ENCODE data around the gene UTS2R. TPM values are rescaled to one million over a fixed set of nuclear protein-coding genes. Genes with fewer than 3 reads are reported as not detected.

The UTS2R gene
- total RNA-seq, 2 experiments from 2014 or later = not detected

- H3K4me3 Mint-ChIP-seq = no peak overlapping the region
- no peaks in the 10 kb centered on the region for H3K4me1 Mint-ChIP-seq (ENCODE audit: low read depth)
- Histone ChIP-seq H3K27ac (ENCODE audit: low read depth in 1 of 2, low read length in 2 of 2) (no peak overlapping the region), H3K27me3 (ENCODE audit: control insufficient read depth in 1 of 2, insufficient read depth in 2 of 2, low read length in 2 of 2) (no peaks in the 10 kb centered on the region), H3K9me3 (ENCODE audit: control insufficient read depth in 1 of 2, insufficient read depth in 1 of 2, low read length in 2 of 2) (no peaks in the 10 kb centered on the region), H3K36me3 (ENCODE audit: insufficient read depth, low read length) (peaks cover 10% of the 10 kb centered on the region), H3K4me1 (ENCODE audit: insufficient read depth, low read length) (peaks cover 10% of the 10 kb centered on the region), H3K4me3 (ENCODE audit: low read length) (no peak overlapping the region)
- DNase-seq (no peak), ATAC-seq (ENCODE audit: poor library complexity) (no peak)
- H3K36me3 Mint-ChIP-seq (ENCODE audit: low read depth) = peaks cover 32% of the 10 kb centered on the region
- ChIA-PET POLR2A (no interaction called here), CTCF (no interaction called here)
- no peaks in the 10 kb centered on the region for H3K27me3 Mint-ChIP-seq
- no peak overlapping the region for H3K27ac Mint-ChIP-seq
- intact Hi-C loops (cut with DNase I, micrococcal nuclease) = no loop called here
- no peaks in the 10 kb centered on the region for H3K9me3 Mint-ChIP-seq
- TF ChIP-seq, protein P1, sequence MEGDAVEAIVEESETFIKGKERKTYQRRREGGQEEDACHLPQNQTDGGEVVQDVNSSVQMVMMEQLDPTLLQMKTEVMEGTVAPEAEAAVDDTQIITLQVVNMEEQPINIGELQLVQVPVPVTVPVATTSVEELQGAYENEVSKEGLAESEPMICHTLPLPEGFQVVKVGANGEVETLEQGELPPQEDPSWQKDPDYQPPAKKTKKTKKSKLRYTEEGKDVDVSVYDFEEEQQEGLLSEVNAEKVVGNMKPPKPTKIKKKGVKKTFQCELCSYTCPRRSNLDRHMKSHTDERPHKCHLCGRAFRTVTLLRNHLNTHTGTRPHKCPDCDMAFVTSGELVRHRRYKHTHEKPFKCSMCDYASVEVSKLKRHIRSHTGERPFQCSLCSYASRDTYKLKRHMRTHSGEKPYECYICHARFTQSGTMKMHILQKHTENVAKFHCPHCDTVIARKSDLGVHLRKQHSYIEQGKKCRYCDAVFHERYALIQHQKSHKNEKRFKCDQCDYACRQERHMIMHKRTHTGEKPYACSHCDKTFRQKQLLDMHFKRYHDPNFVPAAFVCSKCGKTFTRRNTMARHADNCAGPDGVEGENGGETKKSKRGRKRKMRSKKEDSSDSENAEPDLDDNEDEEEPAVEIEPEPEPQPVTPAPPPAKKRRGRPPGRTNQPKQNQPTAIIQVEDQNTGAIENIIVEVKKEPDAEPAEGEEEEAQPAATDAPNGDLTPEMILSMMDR (IDR thresholded peaks at IDR 0.05) = no peak
Measured at GRCh38 chr17:82390860-82391435, 19.4 kb downstream of the UTS2R start.

GRCh38 chr17:82391496-82392066 is 20.0 kb downstream of the UTS2R start:
- H3K9me3 Mint-ChIP-seq = no peaks in the 10 kb centered on the region
- DNase-seq (no peak), ATAC-seq (ENCODE audit: poor library complexity) (no peak)
- no peaks in the 10 kb centered on the region for H3K4me1 Mint-ChIP-seq (ENCODE audit: low read depth)
- no peak overlapping the region for H3K4me3 ChIP-seq (ENCODE audit: low read length)
- ChIA-PET POLR2A (no interaction called here), CTCF (no interaction called here)
- no peaks in the 10 kb centered on the region for H3K27me3 ChIP-seq (ENCODE audit: control insufficient read depth in 1 of 2, insufficient read depth in 2 of 2, low read length in 2 of 2)
- TF ChIP-seq, protein P1 (IDR thresholded peaks at IDR 0.05) = no peak
- H3K27ac ChIP-seq (ENCODE audit: low read depth in 1 of 2, low read length in 2 of 2) = no peak overlapping the region
- H3K36me3 Mint-ChIP-seq (ENCODE audit: low read depth) = peaks cover 39% of the 10 kb centered on the region
- H3K36me3 ChIP-seq (ENCODE audit: insufficient read depth, low read length) = peaks cover 10% of the 10 kb centered on the region
- H3K4me1 ChIP-seq (ENCODE audit: insufficient read depth, low read length) = peaks cover 10% of the 10 kb centered on the region
- no peaks in the 10 kb centered on the region for H3K9me3 ChIP-seq (ENCODE audit: control insufficient read depth in 1 of 2, insufficient read depth in 1 of 2, low read length in 2 of 2)
- no peaks in the 10 kb centered on the region for H3K27me3 Mint-ChIP-seq
- no peak overlapping the region for H3K27ac Mint-ChIP-seq
- intact Hi-C loops (cut with DNase I, micrococcal nuclease) = no loop called here
- H3K4me3 Mint-ChIP-seq = no peak overlapping the region

DNA sequence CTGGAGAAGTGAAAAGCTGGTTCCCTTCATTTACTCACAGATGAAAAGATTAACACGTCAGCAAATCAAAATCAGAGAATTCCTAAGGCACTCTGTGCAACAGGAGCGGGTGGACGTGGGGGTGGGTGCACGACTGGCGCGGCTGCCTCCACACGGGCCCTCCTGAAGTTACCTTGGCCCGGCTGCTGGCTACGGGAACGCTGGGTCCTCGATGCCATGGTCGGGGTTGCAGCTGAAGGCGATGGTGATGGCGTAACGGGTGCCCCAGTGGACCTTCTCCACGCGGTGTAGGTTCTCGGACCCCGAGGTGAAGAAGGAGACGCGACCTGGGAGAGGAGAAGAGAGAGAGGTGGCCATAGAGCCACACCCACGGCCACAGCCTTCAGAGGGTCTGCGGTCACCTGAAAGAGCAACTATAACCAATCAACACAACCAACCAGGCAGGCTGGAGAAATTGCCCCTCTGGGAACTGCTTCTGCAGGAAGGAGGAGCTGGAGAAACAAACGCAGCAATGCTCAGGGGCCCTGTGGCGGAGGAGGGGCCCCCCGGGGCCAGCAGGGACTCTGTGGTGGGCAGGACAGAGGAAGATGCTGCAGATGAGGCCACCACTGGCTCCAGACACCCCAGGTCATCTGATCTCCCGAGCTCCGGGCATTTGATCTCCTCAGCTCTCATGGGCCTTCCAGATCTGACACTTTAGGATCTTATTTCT is 20.8 kb downstream of the UTS2R start:
- no peak for ATAC-seq (ENCODE audit: poor library complexity)
- H3K27me3 ChIP-seq (ENCODE audit: control insufficient read depth in 1 of 2, insufficient read depth in 2 of 2, low read length in 2 of 2) = no peaks in the 10 kb centered on the region

More for the DNA sequence above, 20.8 kb downstream of the UTS2R start:
- ChIA-PET CTCF (no interaction called here), POLR2A (no interaction called here)
- H3K27ac ChIP-seq (ENCODE audit: low read depth in 1 of 2, low read length in 2 of 2) = no peak overlapping the region
- no peaks in the 10 kb centered on the region for H3K9me3 ChIP-seq (ENCODE audit: control insufficient read depth in 1 of 2, insufficient read depth in 1 of 2, low read length in 2 of 2)
- TF ChIP-seq, protein P1 (IDR thresholded peaks at IDR 0.05) = no peak
- H3K4me3 ChIP-seq (ENCODE audit: low read length) = no peak overlapping the region
- peaks cover 10% of the 10 kb centered on the region for H3K36me3 ChIP-seq (ENCODE audit: insufficient read depth, low read length)
- H3K4me3 Mint-ChIP-seq = no peak overlapping the region
- peaks cover 40% of the 10 kb centered on the region for H3K36me3 Mint-ChIP-seq (ENCODE audit: low read depth)
- H3K4me1 ChIP-seq (ENCODE audit: insufficient read depth, low read length) = peaks cover 2% of the 10 kb centered on the region
- intact Hi-C loops (cut with DNase I, micrococcal nuclease) = no loop called here
- no peak for DNase-seq
- no peaks in the 10 kb centered on the region for H3K27me3 Mint-ChIP-seq
- no peaks in the 10 kb centered on the region for H3K4me1 Mint-ChIP-seq (ENCODE audit: low read depth)
- H3K9me3 Mint-ChIP-seq = no peaks in the 10 kb centered on the region
- no peak overlapping the region for H3K27ac Mint-ChIP-seq

Data from CD4-positive, alpha-beta T cell (primary cell).